ENCODE measurements around the gene KLRF1. TPM values are rescaled to one million over a fixed set of nuclear protein-coding genes. Genes with fewer than 3 reads are reported as not detected.

The KLRF1 gene
- total RNA-seq, 1 experiment from 2014 or later, result 1.1 TPM

DNA sequence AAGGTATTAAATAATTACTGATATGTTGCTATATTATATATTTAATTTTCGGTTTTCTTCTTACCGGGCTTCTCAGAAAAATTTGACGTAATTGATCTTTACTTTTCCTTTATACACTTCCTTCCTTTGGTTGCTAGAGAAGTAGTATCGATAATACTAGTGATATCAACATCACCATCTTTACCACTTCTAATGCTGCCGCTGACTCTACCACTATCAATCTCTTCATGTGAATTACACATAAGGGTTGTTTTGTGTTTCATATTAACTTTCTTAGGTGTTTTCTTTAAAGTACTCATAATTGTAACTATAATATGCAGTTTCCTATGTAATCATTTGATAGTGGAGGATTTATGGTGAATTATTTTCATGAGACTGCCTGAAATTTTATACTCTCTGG lies 30.9 kb upstream of the KLRF1 start:
- no peaks in the 10 kb centered on the region; the same call in 1 of the 2 replicates for H3K4me1 ChIP-seq (ENCODE audit: control insufficient read depth, insufficient read depth, low read length)
- POLR2A ChIA-PET, result no interaction called here
- DNase-seq (ENCODE audit: low read depth, low spot score) (no peak), ATAC-seq (no peak)
- H3K4me3 ChIP-seq (ENCODE audit: low read depth in 2 of 2, low read length in 2 of 2), result no peak overlapping the region
- no peak overlapping the region for H3K27ac ChIP-seq (ENCODE audit: low read length)
- intact Hi-C loops (cut with micrococcal nuclease; ENCODE audit: unreplicated experiment), result no loop called here
- in situ Hi-C loops (cut with HindIII; ENCODE audit: low pct_unique_long_range_greater_than_20kb, low sequenced_read_pairs), result no loop called here
- H3K9me3 ChIP-seq (ENCODE audit: control insufficient read depth, insufficient read depth, low read depth, low read length), result no peaks in the 10 kb centered on the region
- no peaks in the 10 kb centered on the region for H3K36me3 ChIP-seq (ENCODE audit: control insufficient read depth, insufficient read depth, low read length)
- CTCF ChIA-PET, result interaction anchor here (0.6 to 1.3 kb wide), 2 partner anchors 31 to 46 kb away, joined by 3 to 7 read pairs; partner anchors contain the start of gene KLRF1
- TF ChIP-seq SIN3A (IDR thresholded peaks at IDR 0.05; ENCODE audit: borderline replicate concordance, insufficient read depth, low read depth, low read length) (no peak), POLR2AphosphoS5 (IDR thresholded peaks at IDR 0.05; ENCODE audit: low read depth, low read length) (no peak), TCF7L2 (IDR thresholded peaks at IDR 0.05; ENCODE audit: low read depth, low read length) (no peak)
- TF ChIP-seq, protein P1, sequence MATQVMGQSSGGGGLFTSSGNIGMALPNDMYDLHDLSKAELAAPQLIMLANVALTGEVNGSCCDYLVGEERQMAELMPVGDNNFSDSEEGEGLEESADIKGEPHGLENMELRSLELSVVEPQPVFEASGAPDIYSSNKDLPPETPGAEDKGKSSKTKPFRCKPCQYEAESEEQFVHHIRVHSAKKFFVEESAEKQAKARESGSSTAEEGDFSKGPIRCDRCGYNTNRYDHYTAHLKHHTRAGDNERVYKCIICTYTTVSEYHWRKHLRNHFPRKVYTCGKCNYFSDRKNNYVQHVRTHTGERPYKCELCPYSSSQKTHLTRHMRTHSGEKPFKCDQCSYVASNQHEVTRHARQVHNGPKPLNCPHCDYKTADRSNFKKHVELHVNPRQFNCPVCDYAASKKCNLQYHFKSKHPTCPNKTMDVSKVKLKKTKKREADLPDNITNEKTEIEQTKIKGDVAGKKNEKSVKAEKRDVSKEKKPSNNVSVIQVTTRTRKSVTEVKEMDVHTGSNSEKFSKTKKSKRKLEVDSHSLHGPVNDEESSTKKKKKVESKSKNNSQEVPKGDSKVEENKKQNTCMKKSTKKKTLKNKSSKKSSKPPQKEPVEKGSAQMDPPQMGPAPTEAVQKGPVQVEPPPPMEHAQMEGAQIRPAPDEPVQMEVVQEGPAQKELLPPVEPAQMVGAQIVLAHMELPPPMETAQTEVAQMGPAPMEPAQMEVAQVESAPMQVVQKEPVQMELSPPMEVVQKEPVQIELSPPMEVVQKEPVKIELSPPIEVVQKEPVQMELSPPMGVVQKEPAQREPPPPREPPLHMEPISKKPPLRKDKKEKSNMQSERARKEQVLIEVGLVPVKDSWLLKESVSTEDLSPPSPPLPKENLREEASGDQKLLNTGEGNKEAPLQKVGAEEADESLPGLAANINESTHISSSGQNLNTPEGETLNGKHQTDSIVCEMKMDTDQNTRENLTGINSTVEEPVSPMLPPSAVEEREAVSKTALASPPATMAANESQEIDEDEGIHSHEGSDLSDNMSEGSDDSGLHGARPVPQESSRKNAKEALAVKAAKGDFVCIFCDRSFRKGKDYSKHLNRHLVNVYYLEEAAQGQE (IDR thresholded peaks at IDR 0.05; ENCODE audit: insufficient read depth in 1 of 2, low read depth in 2 of 2, low read length in 1 of 2), result no peak
- TF ChIP-seq, protein P2, sequence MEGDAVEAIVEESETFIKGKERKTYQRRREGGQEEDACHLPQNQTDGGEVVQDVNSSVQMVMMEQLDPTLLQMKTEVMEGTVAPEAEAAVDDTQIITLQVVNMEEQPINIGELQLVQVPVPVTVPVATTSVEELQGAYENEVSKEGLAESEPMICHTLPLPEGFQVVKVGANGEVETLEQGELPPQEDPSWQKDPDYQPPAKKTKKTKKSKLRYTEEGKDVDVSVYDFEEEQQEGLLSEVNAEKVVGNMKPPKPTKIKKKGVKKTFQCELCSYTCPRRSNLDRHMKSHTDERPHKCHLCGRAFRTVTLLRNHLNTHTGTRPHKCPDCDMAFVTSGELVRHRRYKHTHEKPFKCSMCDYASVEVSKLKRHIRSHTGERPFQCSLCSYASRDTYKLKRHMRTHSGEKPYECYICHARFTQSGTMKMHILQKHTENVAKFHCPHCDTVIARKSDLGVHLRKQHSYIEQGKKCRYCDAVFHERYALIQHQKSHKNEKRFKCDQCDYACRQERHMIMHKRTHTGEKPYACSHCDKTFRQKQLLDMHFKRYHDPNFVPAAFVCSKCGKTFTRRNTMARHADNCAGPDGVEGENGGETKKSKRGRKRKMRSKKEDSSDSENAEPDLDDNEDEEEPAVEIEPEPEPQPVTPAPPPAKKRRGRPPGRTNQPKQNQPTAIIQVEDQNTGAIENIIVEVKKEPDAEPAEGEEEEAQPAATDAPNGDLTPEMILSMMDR (IDR thresholded peaks at IDR 0.05), result no peak
- no TSS peak for BruUV-seq (replicated peaks)
- H3K27me3 ChIP-seq (ENCODE audit: control insufficient read depth, insufficient read depth, low read length), result no peaks in the 10 kb centered on the region

- DNase-seq (ENCODE audit: low read depth, low spot score) (no peak), ATAC-seq (no peak)
- Histone ChIP-seq H3K4me3 (ENCODE audit: low read depth in 2 of 2, low read length in 2 of 2) (no peak overlapping the region), H3K36me3 (ENCODE audit: control insufficient read depth, insufficient read depth, low read length) (no peaks in the 10 kb centered on the region), H3K27me3 (ENCODE audit: control insufficient read depth, insufficient read depth, low read length) (no peaks in the 10 kb centered on the region), H3K9me3 (ENCODE audit: control insufficient read depth, insufficient read depth, low read depth, low read length) (no peaks in the 10 kb centered on the region), H3K4me1 (ENCODE audit: control insufficient read depth, insufficient read depth, low read length) (no peaks in the 10 kb centered on the region; the same call in 1 of the 2 replicates), H3K27ac (ENCODE audit: low read length) (no peak overlapping the region)
- TF ChIP-seq TCF7L2 (IDR thresholded peaks at IDR 0.05; ENCODE audit: low read depth, low read length), result no peak
- TF ChIP-seq, protein P2 (IDR thresholded peaks at IDR 0.05), result no peak
- no peak for TF ChIP-seq SIN3A (IDR thresholded peaks at IDR 0.05; ENCODE audit: borderline replicate concordance, insufficient read depth, low read depth, low read length)
- TF ChIP-seq, protein P1 (IDR thresholded peaks at IDR 0.05; ENCODE audit: insufficient read depth in 1 of 2, low read depth in 2 of 2, low read length in 1 of 2), result no peak
- no peak for TF ChIP-seq POLR2AphosphoS5 (IDR thresholded peaks at IDR 0.05; ENCODE audit: low read depth, low read length)
- no TSS peak for BruUV-seq (replicated peaks)
- POLR2A ChIA-PET, result interaction anchor here (0.6 kb wide), 1 partner anchor 104 kb away, joined by 6 read pairs; no protein-coding TSS in a partner anchor
- CTCF ChIA-PET, result interaction anchor here (0.6 to 1.3 kb wide), 3 partner anchors 30 to 48 kb away, joined by 3 to 7 read pairs (median 5); partner anchors contain the start of gene KLRF1
- intact Hi-C loops (cut with micrococcal nuclease; ENCODE audit: unreplicated experiment) (no loop called here), in situ Hi-C loops (cut with HindIII; ENCODE audit: low pct_unique_long_range_greater_than_20kb, low sequenced_read_pairs) (no loop called here)
These were observed 30.3 kb upstream of the KLRF1 start for GRCh38 chr12:9796971-9797370.
